ENCODE measurements around the gene TAF10.

DNA sequence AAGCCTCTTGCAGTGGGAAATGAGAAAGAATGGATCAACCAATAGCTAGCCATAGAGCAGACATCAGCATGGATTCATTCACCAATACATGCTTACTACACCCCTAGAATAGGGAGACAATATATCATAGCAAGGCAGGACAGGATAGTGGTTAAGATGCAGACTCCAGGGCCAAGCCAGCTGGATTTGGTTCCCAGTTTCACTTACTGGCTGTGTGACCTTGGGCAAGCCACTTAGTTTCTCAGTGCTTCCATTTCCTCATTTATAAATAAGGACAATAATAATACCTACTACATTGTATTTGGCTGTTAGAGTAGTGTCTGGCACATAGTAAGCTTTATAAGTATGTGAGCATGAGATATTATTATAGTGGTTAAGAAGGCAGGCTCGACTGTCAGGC lies 36.5 kb upstream of the TAF10 start:
- TF ChIP-seq, protein P1, sequence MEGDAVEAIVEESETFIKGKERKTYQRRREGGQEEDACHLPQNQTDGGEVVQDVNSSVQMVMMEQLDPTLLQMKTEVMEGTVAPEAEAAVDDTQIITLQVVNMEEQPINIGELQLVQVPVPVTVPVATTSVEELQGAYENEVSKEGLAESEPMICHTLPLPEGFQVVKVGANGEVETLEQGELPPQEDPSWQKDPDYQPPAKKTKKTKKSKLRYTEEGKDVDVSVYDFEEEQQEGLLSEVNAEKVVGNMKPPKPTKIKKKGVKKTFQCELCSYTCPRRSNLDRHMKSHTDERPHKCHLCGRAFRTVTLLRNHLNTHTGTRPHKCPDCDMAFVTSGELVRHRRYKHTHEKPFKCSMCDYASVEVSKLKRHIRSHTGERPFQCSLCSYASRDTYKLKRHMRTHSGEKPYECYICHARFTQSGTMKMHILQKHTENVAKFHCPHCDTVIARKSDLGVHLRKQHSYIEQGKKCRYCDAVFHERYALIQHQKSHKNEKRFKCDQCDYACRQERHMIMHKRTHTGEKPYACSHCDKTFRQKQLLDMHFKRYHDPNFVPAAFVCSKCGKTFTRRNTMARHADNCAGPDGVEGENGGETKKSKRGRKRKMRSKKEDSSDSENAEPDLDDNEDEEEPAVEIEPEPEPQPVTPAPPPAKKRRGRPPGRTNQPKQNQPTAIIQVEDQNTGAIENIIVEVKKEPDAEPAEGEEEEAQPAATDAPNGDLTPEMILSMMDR (IDR thresholded peaks at IDR 0.05): no peak
- TF ChIP-seq POLR2A (IDR thresholded peaks at IDR 0.05): no peak
